ENCODE data around the gene C1orf226. TPM values are rescaled to one million over a fixed set of nuclear protein-coding genes. Genes with fewer than 3 reads are reported as not detected.

The C1orf226 gene
- total and polyA plus RNA-seq, 11 donors: 1.6 to 10.8 (median 5.9) TPM

DNA sequence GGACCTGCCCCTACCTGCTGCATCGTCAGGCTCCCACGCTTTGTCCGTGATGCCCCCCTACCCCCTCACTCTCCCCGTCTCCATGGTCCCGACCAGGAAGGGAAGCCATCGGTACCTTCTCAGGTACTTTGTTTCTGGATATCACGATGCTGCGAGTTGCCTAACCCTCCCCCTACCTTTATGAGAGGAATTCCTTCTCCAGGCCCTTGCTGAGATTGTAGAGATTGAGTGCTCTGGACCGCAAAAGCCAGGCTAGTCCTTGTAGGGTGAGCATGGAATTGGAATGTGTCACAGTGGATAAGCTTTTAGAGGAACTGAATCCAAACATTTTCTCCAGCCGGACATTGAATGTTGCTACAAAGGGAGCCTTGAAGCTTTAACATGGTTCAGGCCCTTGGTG lies 13.8 kb upstream of the C1orf226 start:
- no peak overlapping the region for H3K27ac ChIP-seq
- ATAC-seq (no peak), DNase-seq (no peak)
- H3K4me3 ChIP-seq: no peak overlapping the region
- H3K27me3 ChIP-seq: no peaks in the 10 kb centered on the region
- peaks cover 0 to 6% (median 0%) of the 10 kb centered on the region in 12 donors for H3K4me1 ChIP-seq
- TF ChIP-seq POLR2A (IDR thresholded peaks at IDR 0.05): no peak
- TF ChIP-seq, protein P1, sequence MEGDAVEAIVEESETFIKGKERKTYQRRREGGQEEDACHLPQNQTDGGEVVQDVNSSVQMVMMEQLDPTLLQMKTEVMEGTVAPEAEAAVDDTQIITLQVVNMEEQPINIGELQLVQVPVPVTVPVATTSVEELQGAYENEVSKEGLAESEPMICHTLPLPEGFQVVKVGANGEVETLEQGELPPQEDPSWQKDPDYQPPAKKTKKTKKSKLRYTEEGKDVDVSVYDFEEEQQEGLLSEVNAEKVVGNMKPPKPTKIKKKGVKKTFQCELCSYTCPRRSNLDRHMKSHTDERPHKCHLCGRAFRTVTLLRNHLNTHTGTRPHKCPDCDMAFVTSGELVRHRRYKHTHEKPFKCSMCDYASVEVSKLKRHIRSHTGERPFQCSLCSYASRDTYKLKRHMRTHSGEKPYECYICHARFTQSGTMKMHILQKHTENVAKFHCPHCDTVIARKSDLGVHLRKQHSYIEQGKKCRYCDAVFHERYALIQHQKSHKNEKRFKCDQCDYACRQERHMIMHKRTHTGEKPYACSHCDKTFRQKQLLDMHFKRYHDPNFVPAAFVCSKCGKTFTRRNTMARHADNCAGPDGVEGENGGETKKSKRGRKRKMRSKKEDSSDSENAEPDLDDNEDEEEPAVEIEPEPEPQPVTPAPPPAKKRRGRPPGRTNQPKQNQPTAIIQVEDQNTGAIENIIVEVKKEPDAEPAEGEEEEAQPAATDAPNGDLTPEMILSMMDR (IDR thresholded peaks at IDR 0.05): no peak
- peaks cover 0 to 7% (median 0%) of the 10 kb centered on the region in 9 donors for H3K36me3 ChIP-seq
- intact Hi-C loops (cut with DNase I): no loop called here
- WGBS, 4 donors: 88 to 91% (median 90%) methylated on average over 10 of the region's 10 CpGs
- no peaks in the 10 kb centered on the region for H3K9me3 ChIP-seq

DNA sequence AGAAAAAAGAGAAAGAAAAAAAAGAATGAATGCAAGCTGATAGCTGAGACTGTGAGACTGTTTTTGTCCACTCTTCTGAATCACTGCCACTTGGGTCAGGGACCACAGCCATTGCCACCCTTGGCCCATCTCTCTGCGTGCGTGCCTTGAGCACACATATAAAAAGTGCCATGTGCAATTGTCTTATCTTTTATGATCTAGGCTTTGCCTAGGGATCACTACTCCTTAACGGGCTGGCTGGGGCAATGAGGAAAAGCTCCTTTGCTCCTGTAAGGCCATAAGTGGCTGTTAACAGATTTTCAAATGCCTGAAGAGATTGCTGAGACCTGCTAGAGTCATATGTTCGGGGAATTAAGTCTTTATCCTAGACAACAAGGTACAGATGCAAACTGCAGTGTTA lies 13.1 kb upstream of the C1orf226 start:
- TF ChIP-seq, protein P1 (IDR thresholded peaks at IDR 0.05): no peak
- no peak for TF ChIP-seq POLR2A (IDR thresholded peaks at IDR 0.05)
- no peaks in the 10 kb centered on the region for H3K9me3 ChIP-seq
- H3K27ac ChIP-seq: no peak overlapping the region
- no peaks in the 10 kb centered on the region for H3K27me3 ChIP-seq
- intact Hi-C loops (cut with DNase I): no loop called here
- no peak overlapping the region for H3K4me3 ChIP-seq
- H3K4me1 ChIP-seq: peaks cover 0 to 6% (median 0%) of the 10 kb centered on the region in 12 donors
- DNase-seq (no peak), ATAC-seq (no peak)
- H3K36me3 ChIP-seq: peaks cover 0 to 7% (median 0%) of the 10 kb centered on the region in 9 donors
- 65 to 91% (median 76%) methylated on average over 3 to 4 of the region's 4 CpGs for WGBS, 4 donors

DNA sequence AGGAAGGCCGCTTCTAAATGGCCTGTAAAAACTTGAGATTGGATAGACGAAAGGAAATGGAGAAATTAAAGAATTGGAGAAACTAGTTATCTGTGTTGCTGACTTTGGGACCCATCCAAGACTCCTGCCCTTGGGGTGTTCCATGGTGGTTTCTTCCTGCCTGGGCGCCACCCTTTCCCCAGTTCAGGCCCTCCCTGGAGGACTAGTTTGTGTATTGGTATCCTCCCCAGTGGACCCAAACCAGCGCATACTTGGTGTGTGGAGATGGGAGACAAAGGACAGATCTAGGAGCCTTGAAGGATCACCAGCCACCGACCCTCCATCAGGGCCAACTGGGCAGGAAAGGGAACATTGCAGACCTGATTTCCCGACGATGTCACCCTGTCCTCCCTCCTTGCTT lies 12.0 kb upstream of the C1orf226 start:
- peaks cover 0 to 6% (median 0%) of the 10 kb centered on the region in 12 donors for H3K4me1 ChIP-seq
- intact Hi-C loops (cut with DNase I): no loop called here

DNA sequence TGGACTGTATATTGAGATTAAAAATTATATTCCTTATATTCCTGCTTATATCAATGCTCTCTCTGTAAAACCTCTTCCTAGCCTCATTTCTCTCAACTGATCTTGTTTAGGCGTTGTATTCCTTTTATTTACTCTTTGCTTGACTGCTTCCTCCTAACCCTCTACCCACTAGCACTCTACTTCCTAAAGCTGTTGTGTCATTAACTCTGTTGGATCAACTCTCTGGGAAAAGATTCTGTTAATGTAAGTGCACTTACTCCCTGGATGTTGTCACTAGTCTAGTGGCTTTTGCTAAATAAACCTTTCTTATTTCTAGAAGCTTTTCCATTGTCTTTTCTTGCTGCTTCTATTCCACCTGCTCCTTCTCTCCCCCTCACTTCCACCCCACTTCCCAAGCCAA lies 11.4 kb upstream of the C1orf226 start:
- intact Hi-C loops (cut with DNase I): no loop called here
- Histone ChIP-seq H3K27me3 (no peaks in the 10 kb centered on the region), H3K4me3 (no peak overlapping the region), H3K4me1 (peaks cover 0 to 6% (median 0%) of the 10 kb centered on the region in 12 donors), H3K9me3 (no peaks in the 10 kb centered on the region), H3K27ac (no peak overlapping the region), H3K36me3 (peaks cover 0 to 7% (median 0%) of the 10 kb centered on the region in 9 donors)
- DNase-seq (no peak), ATAC-seq (no peak)
- TF ChIP-seq, protein P1 (IDR thresholded peaks at IDR 0.05): no peak
- TF ChIP-seq POLR2A (IDR thresholded peaks at IDR 0.05): no peak
- WGBS, 4 donors: 87 to 100% (median 94%) methylated on average over 1 of the region's 1 CpG

More for the DNA sequence above, 12.0 kb upstream of the C1orf226 start:
- DNase-seq: no peak
- Histone ChIP-seq H3K36me3 (peaks cover 0 to 7% (median 0%) of the 10 kb centered on the region in 9 donors), H3K4me3 (no peak overlapping the region), H3K9me3 (no peaks in the 10 kb centered on the region), H3K27ac (no peak overlapping the region), H3K27me3 (no peaks in the 10 kb centered on the region)
- TF ChIP-seq, protein P1 (IDR thresholded peaks at IDR 0.05): no peak
- no peak for TF ChIP-seq POLR2A (IDR thresholded peaks at IDR 0.05)
- 80 to 90% (median 85%) methylated on average over 7 of the region's 7 CpGs for WGBS, 4 donors
- no peak for ATAC-seq

Measured in heart left ventricle (tissue), 16 donors.